Suprapubic skin (tissue), 4 donors: ENCODE results near the gene HCFC1.

Source experiments
- POLR2A ChIP-seq, 2 donors: fragments of 450-650 bp; IDR thresholded peaks; one replicate each; pipeline ENCODE4 v1.6.1; 2017; ENCODE audit warnings: antibody characterized with exemption in 2 of 2, mild to moderate bottlenecking in 2 of 2, moderate library complexity in 2 of 2
- POLR2AphosphoS5 ChIP-seq, 3 donors: sonication (generic); formaldehyde crosslinking; IDR thresholded peaks; one replicate each; pipeline ENCODE4 v1.6.1; 2017; ENCODE audit warnings: antibody characterized with exemption in 3 of 3
- TF ChIP-seq, protein P1 (sequence below), 2 donors: fragments of 200-600 bp in 1 of 2; fragments of 450-650 bp in 1 of 2; sonication (generic) in 1 of 2; IDR thresholded peaks; one replicate each; pipeline ENCODE4 v1.5.1; 2016 to 2019; ENCODE audit warnings: antibody characterized with exemption in 2 of 2, mild to moderate bottlenecking in 1 of 2, moderate library complexity in 1 of 2

DNA sequence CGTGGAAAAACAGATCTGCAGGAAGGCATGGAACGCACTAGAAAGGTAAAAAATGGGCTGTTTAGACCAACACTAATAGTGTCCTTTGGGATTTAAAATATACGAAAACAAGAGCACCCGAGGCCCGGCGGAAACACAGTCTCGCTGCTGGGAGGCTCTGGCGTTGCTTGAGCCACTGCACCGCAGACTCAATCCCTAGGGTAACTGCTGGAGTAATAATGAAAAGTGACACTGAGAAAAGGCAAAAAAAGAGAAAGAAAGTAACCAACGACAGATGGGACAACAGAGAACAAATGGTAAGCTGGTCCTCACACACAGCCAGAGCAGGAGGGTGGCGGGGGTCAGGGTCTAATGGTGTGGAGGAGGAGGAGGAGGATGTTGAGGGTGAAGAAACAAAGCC lies 32.7 kb upstream of the HCFC1 start:
- TF ChIP-seq, protein P1, sequence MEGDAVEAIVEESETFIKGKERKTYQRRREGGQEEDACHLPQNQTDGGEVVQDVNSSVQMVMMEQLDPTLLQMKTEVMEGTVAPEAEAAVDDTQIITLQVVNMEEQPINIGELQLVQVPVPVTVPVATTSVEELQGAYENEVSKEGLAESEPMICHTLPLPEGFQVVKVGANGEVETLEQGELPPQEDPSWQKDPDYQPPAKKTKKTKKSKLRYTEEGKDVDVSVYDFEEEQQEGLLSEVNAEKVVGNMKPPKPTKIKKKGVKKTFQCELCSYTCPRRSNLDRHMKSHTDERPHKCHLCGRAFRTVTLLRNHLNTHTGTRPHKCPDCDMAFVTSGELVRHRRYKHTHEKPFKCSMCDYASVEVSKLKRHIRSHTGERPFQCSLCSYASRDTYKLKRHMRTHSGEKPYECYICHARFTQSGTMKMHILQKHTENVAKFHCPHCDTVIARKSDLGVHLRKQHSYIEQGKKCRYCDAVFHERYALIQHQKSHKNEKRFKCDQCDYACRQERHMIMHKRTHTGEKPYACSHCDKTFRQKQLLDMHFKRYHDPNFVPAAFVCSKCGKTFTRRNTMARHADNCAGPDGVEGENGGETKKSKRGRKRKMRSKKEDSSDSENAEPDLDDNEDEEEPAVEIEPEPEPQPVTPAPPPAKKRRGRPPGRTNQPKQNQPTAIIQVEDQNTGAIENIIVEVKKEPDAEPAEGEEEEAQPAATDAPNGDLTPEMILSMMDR (IDR thresholded peaks at IDR 0.05), result no peak
- TF ChIP-seq POLR2A (IDR thresholded peaks at IDR 0.05), result no peak
- no peak for TF ChIP-seq POLR2AphosphoS5 (IDR thresholded peaks at IDR 0.05)
